ENCODE results near the gene ZNF407.

ZNF407 gene

DNA sequence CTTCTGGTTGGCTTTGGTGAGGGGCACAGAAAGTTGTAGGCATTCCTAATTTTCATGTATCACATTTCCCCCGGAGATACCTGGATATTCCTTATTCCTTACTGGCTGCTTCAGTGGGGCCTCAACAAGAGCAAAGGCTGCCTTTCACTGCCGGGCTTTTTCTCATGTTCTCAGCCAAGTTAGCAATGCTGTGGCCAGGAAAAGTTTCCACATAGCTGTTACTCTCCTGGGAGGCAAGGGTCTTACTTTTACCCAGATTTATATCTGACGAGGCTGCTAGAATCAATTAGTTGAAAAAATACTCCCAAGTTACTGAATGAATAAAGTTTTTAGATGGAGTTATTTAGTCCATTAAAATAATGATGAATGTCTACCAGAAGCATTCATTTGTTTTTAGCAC, 230.5 kb downstream of the ZNF407 start:
- DNase-seq (ENCODE audit: low read depth) = no peak

DNA sequence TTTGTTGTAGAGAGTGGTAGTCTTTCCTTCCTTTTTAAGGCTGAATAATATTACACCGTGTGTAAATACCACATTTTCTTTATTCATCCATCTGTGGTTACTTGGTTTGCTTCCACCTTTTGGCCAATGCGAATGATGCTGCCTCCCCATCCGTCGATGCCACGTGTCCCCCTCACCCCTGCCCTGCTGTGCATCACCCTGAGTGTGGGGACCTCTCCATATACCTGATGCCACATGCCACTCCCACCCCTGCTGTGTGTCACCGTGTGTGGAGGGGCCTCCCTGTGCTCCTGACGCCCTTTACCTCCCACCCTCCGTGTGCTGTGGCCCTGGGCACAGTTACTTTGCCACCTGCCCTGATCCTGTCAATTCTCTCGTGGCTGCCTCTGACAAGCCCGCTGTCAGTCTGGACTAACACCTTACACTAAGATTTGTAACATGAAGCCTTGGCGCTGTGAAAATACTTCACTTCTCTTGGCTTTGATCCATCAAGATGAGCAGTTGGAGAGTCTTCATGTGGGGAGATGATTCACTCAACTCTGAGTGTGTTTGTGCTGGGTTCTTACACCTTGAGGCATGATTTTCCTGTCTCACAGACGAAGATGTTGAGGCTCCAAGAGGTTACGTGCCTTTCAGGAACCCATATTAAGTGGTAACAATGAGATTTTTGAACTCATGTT, 234.0 kb downstream of the ZNF407 start:
- peak; percentile 77 for DNase-seq (ENCODE audit: low read depth)

DNA sequence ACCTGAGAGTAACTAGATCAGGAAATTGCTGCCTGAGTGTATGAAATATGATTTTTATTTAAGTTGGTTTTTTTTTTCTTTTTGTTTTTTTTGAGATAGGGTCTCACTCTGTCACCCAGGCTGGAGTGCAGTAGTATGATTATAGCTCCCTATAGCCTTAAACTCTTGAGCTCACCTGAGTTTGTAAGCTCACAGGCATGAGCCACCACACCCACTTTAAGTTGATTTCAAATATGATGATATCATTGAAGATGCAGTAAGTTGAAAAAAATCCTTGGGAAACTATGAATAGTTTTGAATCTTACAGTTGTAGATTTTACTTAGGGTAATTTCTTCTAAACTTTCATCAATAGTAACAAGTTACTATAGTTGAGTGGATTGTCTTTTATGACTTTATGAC, 234.7 kb downstream of the ZNF407 start:
- no peak for DNase-seq (ENCODE audit: low read depth)

DNA sequence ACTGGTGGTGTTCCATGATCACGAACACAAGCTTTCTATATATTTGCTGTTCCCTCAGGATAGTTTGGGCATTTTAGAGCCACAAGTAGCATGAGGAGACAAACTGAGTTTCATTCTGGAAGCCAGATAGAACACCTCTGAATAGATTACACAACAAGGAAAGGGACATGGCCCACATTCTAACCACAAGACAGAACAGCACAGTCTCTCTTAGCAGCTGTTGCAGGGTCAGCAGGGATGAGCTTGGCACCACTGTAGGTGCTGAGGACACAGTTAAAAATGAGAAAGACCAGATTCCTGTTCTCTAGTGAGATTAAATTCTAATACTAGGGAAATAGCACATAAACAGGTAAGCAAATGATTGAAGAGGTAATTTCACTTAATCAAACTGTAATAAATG, 235.3 kb downstream of the ZNF407 start:
- DNase-seq (ENCODE audit: low read depth) = no peak

DNA sequence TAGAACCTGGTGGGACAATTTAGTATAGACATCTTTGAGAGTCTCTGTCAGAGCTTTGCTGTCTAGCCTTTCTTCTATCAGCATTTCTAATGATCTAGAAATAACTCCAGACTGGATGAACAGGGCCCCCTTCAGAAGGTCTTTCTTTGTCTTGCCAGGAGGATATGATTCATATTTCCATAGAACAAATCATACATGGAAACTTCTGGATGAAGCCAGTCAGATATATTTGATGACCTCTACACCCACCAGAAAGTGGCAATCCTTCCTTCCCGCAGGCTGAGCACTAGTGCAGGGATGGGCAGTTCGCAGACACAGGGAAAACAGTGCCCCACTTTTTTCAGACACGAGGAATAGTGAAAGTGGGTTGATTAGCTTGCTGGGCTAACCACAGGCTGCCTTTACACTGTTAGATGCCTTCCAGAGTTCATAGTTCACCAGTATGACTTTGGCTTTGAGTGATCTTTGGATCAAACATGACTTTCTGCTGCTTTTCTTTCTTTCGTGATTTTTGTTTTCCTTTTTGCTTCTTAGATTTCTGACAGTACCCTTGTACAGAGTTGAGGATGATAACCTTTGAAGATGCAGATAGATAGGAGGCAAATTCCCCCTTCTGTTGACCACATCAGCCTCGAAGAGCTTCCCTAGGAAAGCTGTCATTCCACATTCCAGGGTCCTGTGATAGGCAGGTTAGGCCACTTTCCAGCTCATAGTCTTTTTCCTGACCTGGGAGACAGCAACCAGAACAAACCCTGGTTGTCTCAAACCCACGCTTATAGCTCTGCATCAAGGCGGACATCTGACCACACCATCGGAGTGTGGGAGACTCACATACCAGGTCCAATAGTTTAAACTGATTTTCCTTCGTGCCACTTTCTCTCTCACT, 237.0 kb downstream of the ZNF407 start:
- DNase-seq (ENCODE audit: low read depth) = peak; percentile 14

DNA sequence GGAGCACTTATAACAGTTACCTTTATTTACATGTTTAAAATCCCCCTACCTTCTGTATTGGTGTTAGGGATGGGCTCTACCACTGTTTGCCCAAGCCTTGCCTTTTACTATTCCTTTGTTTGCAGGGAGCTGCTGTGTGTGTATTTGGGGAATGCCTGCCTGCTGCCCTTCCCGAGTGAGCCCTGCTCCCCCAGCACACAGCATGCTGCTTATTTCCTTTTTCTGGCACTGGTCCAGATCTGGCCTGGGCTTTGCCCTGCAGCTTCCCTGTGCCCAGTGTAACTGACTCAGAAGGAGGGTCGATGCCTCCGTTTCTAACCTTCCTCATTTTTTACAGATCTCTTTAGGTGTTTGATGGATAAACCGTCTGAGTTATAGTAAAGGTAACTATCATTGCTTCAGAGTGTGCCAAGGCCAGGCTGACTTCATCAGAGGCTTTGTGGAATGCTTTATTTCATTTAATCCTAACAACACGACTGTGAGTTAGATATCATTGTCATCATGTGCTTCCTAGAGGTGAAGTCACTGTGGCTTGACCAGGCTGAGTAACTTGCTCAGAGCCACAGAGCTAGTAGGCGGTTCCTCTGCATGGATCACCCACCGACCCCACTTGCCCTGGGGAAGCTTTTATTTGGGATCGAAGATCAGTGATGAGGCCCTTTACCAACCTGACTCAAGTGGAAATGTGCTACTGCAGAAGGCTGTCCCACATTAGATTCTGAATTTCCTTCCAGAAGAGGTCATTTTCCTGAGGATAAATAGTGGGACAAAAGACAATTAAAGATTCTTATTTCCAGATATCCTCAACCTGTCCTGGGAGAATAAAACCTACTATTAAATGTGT, 238.8 kb downstream of the ZNF407 start:
- peak; percentile 51 for DNase-seq (ENCODE audit: low read depth)

DNA sequence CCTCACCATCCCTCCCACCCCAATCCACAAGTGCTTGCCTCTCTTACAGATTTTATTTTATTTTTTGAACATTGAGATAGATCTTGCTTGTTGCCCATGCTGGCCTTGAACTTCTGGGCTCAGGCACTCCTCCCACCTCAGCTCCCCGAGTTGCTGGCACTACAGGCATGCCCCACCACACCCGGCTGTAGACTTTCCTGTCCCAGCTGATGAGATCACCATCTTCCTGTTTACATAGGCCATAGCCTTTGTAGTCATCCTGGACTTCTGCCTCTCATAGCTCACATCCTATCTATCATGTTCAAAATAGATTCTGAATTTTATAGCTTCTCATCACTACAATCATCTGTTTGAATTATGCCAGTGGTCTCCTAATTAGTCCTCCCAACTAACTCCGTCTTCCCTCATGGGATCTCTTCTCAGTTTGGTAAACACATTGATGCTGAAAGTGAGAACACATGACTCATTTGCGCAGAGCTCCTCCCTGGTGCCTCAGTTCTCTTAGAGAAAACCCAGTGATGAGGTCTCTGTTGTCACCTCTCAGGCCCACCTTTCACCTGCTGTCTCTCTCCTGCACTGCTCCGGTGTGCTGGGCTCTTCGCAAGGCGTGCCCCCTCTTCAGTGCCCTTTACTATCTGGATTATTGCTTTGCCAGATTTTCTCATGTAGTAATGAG, 243.0 kb downstream of the ZNF407 start:
- DNase-seq (ENCODE audit: low read depth) = peak; percentile 86

DNA sequence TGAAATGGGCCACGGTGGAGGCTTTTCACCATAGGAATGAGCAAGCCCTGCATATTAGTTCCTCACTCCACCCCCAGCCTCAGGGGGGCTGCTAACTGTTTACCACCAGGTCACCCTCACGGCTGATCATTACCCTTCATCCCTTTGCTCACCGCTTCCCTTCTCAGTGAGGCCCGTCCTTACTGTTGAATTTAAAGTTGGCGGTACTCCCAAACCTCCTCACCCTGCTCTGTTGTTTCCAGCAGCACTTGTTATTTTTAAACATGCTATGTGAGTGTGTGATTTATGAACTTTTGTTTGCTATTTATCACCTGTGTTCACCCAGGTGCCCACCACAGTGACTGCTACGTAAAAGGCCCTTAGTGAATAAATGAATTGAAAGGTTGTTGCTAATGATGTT, 243.6 kb downstream of the ZNF407 start:
- DNase-seq (ENCODE audit: low read depth) = no peak

DNA sequence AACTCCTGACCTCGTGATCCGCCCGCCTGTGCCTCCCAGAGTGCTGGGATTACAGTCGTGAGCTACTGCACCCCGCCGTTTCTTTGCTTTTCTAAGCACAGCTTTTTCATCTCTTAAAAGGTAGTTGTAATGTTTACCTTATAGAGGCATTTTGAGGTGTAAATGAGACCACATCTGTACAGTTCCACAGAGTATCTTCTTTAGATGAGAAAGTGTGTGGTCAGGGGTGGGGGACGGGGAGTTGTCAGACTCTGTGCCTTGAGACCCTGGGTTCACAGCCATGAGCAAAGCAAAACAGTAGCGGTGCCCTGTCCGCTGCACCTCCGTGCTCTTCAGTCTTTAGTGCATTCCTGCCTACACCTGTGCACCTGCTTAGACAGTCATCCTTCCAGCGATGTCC, 251.6 kb downstream of the ZNF407 start:
- DNase-seq (ENCODE audit: low read depth) = no peak

DNA sequence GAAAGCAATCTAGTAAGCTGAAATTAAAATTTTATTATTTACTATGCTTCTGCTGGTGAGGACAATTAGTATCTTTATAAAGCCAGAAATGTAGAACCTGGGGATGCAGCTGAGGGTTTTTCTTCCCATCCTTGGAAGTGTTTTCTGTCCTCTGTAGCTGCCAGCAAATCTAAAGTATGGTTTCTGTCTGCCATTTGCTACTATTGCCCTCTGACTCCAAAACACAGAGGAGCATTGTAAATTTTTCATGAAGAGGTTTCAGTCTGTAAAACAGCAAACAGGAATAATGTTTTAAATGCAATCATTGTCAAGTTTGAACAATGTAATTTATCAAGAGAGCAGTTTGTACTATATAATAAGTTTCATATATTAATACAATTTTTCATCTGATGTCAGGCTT, 258.8 kb downstream of the ZNF407 start:
- no peak for DNase-seq (ENCODE audit: low read depth)

DNA sequence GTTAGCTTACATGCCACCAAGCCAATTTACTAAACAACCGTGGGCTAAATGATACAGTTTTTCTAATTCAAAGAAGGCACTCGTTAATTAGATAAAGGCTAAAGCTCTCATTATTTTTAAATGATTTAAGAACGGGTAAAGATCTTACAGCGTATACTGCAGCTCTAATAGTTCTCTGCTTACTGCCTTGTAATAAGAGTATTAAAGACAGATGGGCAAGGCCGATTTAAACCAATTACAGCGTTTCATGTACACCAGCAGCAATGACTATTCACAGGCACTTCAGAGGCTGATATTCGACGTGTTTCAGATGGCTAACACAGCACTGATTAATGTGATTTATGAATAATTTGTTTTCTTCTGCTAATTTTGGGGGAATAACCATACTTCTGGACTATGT, 259.3 kb downstream of the ZNF407 start:
- no peak for DNase-seq (ENCODE audit: low read depth)

DNA sequence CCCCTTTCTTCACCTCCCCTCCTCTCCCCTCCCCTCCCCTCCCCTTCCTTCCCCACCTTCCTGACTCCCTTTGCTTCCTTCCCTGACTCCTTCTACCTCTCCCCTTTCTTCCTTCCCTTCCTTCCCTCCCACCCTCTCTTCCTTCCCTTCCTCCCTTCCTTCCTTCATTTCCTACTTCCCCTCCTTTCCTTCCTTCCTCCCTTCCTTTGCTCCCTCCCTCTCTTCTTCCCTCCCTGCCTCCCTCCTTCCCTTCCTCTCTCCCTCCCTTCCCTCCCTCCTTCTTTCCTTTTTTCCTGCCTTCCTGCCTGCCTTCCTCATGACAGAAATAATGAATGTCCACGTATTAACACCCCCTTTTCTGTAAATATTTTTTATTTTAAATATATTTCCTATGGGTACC, 260.2 kb downstream of the ZNF407 start:
- DNase-seq (ENCODE audit: low read depth) = no peak

DNA sequence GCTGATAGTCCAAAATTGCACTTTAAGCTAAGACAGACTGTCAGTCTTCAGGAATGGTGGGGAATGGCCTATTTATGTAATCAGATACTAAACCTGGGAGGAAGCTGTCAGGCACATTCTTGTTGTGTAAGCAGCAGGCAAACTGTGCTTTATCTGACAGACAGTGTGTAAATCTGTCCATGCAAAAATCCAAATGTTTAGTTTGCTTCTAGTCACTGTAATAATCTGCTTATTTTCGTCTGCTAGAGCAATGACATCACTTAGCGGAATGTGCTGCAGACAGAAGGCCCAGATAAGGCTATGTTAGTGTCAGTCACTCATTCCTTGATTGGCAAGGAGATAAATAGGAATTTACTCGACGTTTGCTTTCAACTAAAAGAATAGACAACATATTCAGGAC, 263.5 kb downstream of the ZNF407 start:
- peak; percentile 85 for DNase-seq (ENCODE audit: low read depth)

DNA sequence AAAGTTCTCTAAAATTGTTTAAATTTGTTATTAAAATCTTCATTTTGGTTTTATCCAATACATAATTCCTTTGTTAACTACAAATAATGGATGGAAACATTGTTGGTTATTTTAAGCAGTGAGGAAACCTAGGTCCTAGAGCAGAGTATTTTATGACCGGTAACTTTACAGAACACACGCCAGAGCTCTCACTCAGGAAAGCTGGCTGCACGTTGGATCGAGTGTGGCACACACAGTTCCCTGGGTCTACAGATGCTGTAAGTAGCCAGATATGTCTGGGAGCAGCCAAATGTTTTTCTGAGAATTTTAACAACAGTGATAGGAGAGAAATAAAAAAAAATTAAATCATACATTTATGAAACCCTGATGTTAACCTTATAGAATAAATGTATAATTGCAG, 264.4 kb downstream of the ZNF407 start:
- no peak for DNase-seq (ENCODE audit: low read depth)

DNA sequence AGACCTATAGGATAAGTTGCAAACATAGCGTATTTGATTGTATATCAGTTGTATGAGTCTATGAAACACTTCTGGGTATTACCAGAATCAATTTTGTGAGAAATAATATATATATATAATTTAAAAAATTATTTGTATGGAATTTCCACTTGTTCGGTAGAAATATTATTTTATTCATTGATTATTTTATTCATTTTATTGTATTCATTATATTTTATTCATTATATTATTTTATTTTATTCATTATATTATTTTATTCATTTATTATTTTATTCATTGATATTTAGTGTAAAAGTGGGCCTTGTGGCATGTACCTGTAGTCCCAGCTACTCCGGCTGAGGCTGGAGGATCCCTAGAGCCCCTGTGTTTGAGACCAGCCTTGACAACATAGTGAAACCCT, 268.9 kb downstream of the ZNF407 start:
- DNase-seq (ENCODE audit: low read depth) = no peak

DNA sequence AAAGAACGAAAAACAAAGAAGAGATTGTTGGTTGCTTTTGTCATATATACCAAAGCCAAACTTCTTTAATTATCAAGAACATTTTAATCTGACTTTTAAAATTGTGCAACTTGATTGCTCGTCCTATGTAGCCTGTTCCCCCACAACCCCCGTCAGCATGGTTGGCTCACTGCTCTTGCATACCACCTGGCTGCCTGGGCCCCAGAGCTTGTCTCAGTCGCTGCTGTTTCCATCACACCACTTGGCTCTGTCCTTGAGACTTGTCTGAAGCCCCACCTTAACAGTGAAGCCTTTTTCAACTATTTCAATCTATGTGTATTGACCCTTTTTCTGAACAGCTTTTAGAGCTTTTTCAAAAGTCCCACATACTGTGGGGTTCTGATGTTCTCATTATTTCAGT, 270.8 kb downstream of the ZNF407 start:
- DNase-seq (ENCODE audit: low read depth) = no peak

DNA sequence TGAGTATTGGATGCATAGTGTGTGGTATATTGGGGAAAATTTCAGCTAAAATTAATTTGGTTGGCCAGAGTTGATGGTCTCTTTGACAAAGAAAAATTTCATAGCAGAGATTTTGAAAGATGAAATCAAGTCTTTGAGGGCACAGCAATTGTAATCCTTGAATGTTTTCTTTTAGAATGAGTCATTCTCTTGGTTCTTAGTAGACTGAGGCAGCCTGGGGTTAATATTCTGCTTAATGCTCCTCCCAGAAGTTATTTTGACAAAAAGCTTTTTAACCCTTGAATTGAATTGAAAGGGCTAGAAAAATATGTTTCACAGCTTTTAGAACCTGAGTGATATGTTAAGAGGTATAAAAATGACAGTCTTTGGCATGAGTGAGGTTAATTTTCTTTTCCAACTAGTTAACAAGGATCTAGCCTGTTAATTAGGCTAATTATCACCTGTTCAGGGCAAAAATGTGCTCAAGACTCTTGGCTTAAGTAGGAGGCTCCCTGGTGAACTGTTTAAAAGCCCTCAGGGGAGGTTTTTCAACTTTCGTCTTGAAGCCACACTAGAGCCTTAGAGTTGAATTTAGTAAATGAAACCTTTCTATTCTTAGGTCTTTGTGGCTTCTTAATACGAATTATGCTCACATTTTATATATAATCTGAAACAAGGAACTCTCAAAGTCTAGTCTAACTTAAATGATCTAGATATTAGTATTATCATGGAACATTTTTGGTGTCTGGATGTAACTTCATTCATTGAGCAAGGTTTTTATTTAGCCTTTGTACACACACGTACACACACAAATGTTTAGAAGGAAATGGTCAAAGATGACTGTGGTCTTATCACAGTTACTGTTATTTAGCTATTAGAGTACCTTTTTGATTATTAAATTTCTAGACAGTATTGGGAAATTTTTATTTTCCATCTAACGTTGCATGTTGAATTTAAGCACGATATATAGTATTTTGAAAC, 272.5 kb downstream of the ZNF407 start:
- peak; percentile 56 for DNase-seq (ENCODE audit: low read depth)

DNA sequence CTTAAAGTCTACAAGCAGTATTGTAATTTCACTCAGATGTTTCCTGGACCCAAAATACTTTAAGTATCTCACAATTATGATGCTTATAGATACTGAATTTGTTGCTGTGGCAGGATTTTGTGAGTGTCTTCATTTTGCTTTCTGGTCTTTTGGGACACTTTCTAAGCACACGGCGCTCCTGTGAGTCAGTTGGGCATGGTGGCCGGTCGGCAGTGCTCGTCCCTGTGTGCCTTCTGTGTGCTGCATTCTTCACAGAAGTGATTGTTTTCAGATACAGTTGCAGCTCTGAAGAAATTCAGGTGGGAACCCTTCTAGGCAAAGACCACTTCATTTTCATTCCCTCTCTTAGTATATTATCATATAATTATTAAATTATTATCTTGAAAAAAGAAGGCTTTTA, 273.3 kb downstream of the ZNF407 start:
- DNase-seq (ENCODE audit: low read depth) = no peak

DNA sequence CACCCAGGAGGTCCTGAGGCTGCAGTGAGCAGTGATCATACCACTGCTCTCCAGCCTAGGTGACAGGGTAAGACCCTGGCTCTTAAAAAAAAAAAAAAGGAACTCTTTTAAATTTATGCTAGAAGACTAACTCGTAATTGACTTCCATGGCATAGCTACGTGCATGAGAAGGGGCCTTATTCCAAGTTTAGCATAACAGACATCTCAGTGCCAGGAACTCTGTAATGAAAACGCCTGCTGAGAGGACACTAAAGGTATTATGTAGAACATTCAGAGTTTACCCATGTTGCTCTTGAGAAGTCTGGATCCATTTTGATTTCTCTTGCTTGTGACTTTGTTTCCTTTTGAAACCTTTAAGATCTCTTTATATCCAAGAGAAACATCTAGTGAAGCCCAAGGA, 276.0 kb downstream of the ZNF407 start:
- no peak for DNase-seq (ENCODE audit: low read depth)

DNA sequence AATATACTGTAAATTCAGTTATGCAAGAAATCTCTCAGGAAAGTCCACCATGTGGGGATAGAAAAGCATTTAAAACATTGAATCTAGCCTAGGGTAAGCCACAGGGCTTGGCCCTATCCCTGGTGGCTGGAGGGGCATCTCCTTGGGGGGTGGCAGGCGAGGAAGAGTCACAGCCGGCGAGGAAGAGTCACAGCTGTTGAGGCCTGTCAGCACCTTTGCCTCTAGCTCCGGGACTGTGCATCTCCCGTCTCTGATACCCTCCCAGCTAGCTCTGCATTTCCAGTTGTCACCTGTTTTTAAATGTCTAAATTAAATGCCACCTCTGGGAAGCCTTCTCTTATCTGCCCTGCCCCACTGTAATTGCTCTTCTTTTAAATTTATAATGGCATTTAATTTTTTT, 276.7 kb downstream of the ZNF407 start:
- no peak for DNase-seq (ENCODE audit: low read depth)
